ENCODE data around the gene ST6GALNAC3.

The ST6GALNAC3 gene

GRCh38 chr1:76247261-76247852 lies 172.8 kb downstream of the ST6GALNAC3 start:
- DNase-seq (ENCODE audit: low read depth) = no peak
- no peak for TF ChIP-seq CTCF (IDR thresholded peaks at IDR 0.05; ENCODE audit: control insufficient read depth, insufficient read depth, low read depth, low read length, missing control alignments)
- H3K4me3 ChIP-seq (ENCODE audit: control insufficient read depth, low read depth, low read length) = no peak overlapping the region

GRCh38 chr1:76250271-76250670 lies 175.7 kb downstream of the ST6GALNAC3 start:
- TF ChIP-seq CTCF (IDR thresholded peaks at IDR 0.05; ENCODE audit: control insufficient read depth, insufficient read depth, low read depth, low read length, missing control alignments) = no peak
- H3K4me3 ChIP-seq (ENCODE audit: control insufficient read depth, low read depth, low read length) = no peak overlapping the region
- no peak for DNase-seq (ENCODE audit: low read depth)

- TF ChIP-seq CTCF (IDR thresholded peaks at IDR 0.05; ENCODE audit: control insufficient read depth, insufficient read depth, low read depth, low read length, missing control alignments) = no peak
- no peak for DNase-seq (ENCODE audit: low read depth)
- H3K4me3 ChIP-seq (ENCODE audit: control insufficient read depth, low read depth, low read length) = no peak overlapping the region
Observed at GRCh38 chr1:76252431-76252830, 177.9 kb downstream of the ST6GALNAC3 start.

GRCh38 chr1:76254104-76255030 lies 179.8 kb downstream of the ST6GALNAC3 start:
- H3K4me3 ChIP-seq (ENCODE audit: control insufficient read depth, low read depth, low read length) = no peak overlapping the region
- no peak for DNase-seq (ENCODE audit: low read depth)

GRCh38 chr1:76256289-76257223 lies 182.0 kb downstream of the ST6GALNAC3 start:
- no peak for TF ChIP-seq CTCF (IDR thresholded peaks at IDR 0.05; ENCODE audit: control insufficient read depth, insufficient read depth, low read depth, low read length, missing control alignments)
- no peak overlapping the region for H3K4me3 ChIP-seq (ENCODE audit: control insufficient read depth, low read depth, low read length)
- DNase-seq (ENCODE audit: low read depth) = no peak

More at GRCh38 chr1:76254104-76255030, 179.8 kb downstream of the ST6GALNAC3 start:
- no peak for TF ChIP-seq CTCF (IDR thresholded peaks at IDR 0.05; ENCODE audit: control insufficient read depth, insufficient read depth, low read depth, low read length, missing control alignments)

- no peak for DNase-seq (ENCODE audit: low read depth)
- TF ChIP-seq CTCF (IDR thresholded peaks at IDR 0.05; ENCODE audit: control insufficient read depth, insufficient read depth, low read depth, low read length, missing control alignments) = no peak
- H3K4me3 ChIP-seq (ENCODE audit: control insufficient read depth, low read depth, low read length) = no peak overlapping the region
Observed at GRCh38 chr1:76257823-76258222, 183.3 kb downstream of the ST6GALNAC3 start.
